GM18520 (cell line): ENCODE measurements around the gene BPIFA3.
"Not testable (repeated sequence)": the region's sequence is repeated elsewhere in the genome, so short reads cannot be mapped to it uniquely, and the experiment has no call there.

Experiments used
- ATAC-seq: cut with Tn5 transposase; IDR thresholded peaks from one replicate; pipeline ENCODE4 v1.9.1; 2021; ENCODE audit not compliant: unreplicated experiment

BPIFA3 gene

GRCh38 chr20:33217052-33217451, at the start of gene BPIFA3:
BPIFA3 (plus strand) TSS chr20:33217352; CDS start chr20:33217537, 185 bp downstream.
- ATAC-seq, result no peak

DNA sequence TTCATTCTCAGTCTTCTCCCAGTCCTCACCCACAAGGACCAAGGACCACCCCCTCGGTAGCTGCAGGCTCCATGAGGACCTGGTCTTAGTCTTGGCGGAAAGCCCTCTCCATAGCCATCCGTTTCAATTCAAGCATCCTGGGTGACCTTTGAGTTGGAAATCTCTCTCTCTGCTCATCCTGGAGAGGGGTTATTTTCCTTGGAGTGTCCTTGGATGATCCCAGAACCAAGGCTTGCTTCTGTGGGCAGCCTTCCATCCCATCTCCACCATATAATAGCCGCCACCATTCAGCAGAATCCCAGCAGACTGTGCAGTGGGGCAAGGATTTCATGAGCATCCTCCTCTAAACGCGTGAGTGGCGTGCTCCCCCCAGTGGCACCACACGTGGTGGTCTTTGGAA, 49.3 kb upstream of the BPIFA3 start, which contains the start of gene BPIFA2:
Gene BPIFA2 (plus strand): TSS at position 301 of the 400 bp plus-strand sequence. CDS start 987 bp downstream, outside the sequence.
- ATAC-seq, result no peak

DNA sequence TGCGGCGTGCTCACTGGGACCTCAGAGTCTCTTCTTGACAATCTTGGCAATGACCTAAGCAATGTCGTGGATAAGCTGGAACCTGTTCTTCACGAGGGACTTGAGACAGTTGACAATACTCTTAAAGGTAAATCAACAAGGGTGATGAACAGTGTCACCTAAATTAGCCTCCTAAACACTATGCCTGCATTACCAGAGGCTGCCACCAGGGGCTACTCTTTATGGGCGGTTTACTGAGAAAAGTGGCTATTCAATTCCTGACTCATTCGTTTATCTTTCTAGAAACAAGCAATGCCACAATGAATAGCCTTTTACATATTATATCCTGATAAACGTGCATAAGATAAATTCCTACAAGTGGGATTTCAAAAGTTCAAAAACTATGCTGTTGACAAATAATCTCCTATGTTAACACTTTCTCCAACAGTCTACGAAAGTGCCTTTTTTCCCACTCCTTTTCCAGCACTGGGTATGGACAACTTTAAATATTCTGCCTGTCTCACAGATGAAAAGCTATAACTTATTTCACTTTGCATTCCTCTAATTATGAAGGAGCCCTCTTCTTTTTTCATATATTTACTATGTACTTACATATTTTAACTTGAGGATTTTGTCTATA, 47.9 kb upstream of the BPIFA3 start:
- no peak for ATAC-seq

DNA sequence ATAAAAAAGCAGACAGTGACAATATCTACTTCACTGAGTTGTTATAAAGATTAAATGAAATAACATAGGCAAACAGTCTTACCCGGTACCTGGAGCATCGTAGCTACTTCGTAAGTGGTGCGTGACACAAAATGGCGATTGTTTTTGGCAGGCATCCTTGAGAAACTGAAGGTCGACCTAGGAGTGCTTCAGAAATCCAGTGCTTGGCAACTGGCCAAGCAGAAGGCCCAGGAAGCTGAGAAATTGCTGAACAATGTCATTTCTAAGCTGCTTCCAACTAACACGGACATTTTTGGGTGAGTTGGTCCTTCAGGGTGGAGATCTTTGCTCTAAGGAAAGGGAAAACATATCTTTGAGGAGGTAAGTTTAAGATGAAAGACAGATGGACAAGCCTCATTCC, 44.4 kb upstream of the BPIFA3 start:
- no peak for ATAC-seq

- ATAC-seq, result no peak
Observed at GRCh38 chr20:33175123-33175522, 42.0 kb upstream of the BPIFA3 start.

GRCh38 chr20:33176101-33176500, 41.1 kb upstream of the BPIFA3 start:
- ATAC-seq, result no peak

DNA sequence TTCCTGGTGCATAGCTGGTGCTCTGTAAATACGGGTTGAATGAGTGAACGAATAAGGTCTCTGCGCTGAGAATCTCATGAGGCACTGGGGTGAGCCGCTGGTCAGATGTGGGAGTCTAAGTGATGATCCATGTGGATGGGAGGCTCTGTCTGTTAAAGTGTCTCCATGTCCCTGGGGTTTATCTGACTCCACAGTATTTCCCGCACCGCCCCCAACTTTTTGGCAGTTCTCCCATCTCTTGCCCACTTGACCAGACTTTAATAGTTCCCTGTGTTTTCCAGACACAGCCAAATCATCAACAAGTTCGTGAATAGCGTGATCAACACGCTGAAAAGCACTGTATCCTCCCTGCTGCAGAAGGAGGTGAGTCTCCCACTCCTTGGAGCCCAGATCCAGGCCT, 39.3 kb upstream of the BPIFA3 start:
- ATAC-seq, result no peak

GRCh38 chr20:33178726-33179125, 38.4 kb upstream of the BPIFA3 start:
- no peak for ATAC-seq

- ATAC-seq, result no peak
Observed at GRCh38 chr20:33180169-33180568, 37.0 kb upstream of the BPIFA3 start.

DNA sequence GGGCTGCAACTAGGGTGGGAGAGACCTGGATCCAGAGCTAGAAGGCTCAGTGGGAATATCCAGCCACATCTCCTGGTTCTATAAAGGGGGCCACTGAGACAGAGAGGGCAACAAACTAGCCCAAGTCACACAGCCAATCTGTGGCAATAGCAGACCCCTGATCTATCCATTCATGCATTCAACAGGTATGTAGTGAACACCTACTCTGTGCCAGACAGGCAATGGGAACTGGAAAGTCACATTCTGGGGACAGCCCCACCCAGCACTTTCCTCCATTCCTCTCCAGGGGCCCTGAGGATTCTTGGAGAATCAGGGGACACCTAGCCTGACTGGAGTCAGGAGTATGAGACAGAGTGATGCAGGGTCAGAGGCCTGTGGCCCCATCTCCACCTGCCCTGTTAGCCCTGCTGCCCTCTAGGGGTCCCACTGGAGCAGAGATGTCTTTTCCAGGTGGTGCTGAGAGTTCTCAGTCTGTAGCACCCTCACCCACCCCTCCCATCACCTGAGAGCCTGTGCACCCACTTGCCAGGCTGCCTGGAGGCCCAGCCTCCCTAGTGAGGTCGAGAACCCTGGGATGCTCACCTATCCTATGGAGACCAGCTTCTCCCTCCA, 35.6 kb upstream of the BPIFA3 start:
- ATAC-seq, result no peak

GRCh38 chr20:33183312-33183711, 33.8 kb upstream of the BPIFA3 start:
- no peak for ATAC-seq

- not testable (repeated sequence) for ATAC-seq
Observed at GRCh38 chr20:33185031-33185590, 32.0 kb upstream of the BPIFA3 start.

DNA sequence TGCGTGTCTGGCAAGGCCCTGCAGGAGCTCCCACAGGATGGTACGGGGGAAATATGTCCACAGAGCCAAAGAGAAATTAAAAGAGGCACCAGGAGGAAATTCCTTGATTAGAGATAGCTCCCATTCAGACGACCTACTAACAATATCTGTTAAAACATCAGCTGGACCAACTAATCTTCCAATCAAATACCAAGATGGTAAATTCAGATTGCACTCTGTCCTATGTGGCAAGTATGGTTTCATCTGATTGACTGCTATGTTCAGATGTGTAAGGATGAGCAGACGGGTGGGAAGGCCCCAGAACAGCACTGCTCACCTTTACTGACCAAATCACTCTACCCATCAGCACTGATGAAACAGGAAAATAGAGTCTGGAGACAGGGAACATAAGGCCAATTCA, 29.7 kb upstream of the BPIFA3 start:
- ATAC-seq, result no peak

GRCh38 chr20:33188421-33188820, 28.7 kb upstream of the BPIFA3 start:
- no peak for ATAC-seq

GRCh38 chr20:33191484-33191883, 25.7 kb upstream of the BPIFA3 start:
- no peak for ATAC-seq

DNA sequence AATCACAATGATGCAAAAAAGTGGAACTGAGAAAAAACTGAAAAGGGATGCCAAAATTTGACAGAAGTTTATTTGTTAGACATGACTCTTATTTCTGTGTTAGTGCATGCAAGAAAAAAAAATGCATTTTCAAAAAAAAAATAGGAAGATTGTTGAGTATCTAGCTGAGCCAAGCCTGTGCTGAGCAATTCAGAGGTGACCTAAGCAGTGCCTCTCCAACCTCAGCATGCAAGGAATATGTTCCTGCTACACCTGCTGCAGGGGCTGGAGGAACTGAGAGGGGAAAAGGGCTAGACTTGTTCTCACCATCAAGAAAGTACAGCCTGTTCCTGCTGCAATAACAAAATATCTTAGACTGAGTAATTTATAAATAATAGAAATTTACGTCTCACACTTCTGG, 25.2 kb upstream of the BPIFA3 start:
- no peak for ATAC-seq

GRCh38 chr20:33192912-33193501, 24.1 kb upstream of the BPIFA3 start:
- no peak for ATAC-seq

GRCh38 chr20:33199026-33199425, 18.1 kb upstream of the BPIFA3 start:
- ATAC-seq, result no peak

- no peak for ATAC-seq
Observed at GRCh38 chr20:33202451-33202850, 14.7 kb upstream of the BPIFA3 start.

DNA sequence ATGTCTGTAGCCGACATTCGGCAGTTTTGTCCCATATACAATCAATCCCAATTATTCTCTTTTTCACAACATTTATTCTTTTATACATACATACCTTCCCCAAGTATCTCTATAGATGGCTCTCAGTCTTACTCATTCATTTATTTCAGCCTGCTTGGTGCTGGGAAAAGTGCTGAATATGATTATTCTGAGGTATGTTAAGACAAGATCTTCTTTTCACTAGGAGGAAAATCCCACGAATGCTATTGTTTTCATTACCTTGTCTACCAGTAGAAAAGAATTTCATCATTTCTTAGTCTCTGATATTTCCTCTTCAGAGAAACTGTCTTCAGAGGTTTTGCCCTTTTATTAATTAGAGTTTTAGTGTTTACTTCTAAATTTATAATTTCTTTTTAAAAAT, 13.7 kb upstream of the BPIFA3 start:
- no peak for ATAC-seq

- no peak for ATAC-seq
Observed at GRCh38 chr20:33209789-33210188, 7.4 kb upstream of the BPIFA3 start.

- no peak for ATAC-seq
Observed at GRCh38 chr20:33210371-33210770, 6.8 kb upstream of the BPIFA3 start.
